Retinal pigment epithelial cell (primary cell): ENCODE results near the gene DNAJC9.
"Not testable (repeated sequence)": the region's sequence is repeated elsewhere in the genome, so short reads cannot be mapped to it uniquely, and the experiment has no call there.

ENCODE experiments used
- DNase-seq: peaks from one replicate; pipeline ENCODE4 v3.0.0-alpha.2; 2010; ENCODE audit warnings: low read depth
- H3K4me3 ChIP-seq: 2 replicates; pipeline ENCODE4 v1.5.1; 2011; ENCODE audit warnings: mild to moderate bottlenecking, low read length, control low read depth, moderate library complexity
- TF ChIP-seq, protein P1 (sequence below): conservative IDR thresholded peaks from 2 replicates; pipeline ENCODE4 v1.5.1; 2011; ENCODE audit warnings: low read depth, low read length, control low read depth, inconsistent platforms

Gene DNAJC9

DNA sequence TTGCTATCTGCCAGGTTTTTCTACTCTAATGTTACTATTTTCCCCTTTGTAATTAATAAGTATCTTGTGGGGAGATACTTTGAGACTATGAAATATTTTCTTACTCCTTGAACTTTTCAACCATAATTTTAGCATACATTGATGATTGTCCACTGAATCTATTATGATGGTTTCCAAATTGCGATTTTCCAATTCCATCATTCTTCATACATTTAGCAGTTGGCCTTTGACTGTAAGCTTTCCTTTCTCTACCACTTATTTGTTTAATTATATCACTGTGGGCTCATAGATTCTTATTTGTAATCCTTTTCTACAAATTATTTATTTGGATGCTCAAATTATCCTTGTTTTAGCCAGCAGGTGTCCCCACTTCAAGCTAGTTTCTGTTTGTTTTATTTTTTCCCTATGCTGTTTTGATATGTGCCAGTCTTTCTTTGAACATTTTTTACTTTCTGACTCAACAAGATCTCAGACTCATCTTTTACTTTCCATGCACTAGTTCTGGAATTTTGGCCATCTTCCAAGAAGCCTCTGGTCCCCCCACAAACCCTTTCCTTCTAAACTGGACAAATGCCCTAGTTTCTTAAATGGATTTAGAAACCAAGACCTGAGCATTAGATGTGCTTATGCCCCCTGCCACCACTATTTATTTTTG, 16.8 kb upstream of the DNAJC9 start:
- TF ChIP-seq, protein P1, sequence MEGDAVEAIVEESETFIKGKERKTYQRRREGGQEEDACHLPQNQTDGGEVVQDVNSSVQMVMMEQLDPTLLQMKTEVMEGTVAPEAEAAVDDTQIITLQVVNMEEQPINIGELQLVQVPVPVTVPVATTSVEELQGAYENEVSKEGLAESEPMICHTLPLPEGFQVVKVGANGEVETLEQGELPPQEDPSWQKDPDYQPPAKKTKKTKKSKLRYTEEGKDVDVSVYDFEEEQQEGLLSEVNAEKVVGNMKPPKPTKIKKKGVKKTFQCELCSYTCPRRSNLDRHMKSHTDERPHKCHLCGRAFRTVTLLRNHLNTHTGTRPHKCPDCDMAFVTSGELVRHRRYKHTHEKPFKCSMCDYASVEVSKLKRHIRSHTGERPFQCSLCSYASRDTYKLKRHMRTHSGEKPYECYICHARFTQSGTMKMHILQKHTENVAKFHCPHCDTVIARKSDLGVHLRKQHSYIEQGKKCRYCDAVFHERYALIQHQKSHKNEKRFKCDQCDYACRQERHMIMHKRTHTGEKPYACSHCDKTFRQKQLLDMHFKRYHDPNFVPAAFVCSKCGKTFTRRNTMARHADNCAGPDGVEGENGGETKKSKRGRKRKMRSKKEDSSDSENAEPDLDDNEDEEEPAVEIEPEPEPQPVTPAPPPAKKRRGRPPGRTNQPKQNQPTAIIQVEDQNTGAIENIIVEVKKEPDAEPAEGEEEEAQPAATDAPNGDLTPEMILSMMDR, result peak; percentile 57
- no peak overlapping the region for H3K4me3 ChIP-seq
- no peak for DNase-seq

DNA sequence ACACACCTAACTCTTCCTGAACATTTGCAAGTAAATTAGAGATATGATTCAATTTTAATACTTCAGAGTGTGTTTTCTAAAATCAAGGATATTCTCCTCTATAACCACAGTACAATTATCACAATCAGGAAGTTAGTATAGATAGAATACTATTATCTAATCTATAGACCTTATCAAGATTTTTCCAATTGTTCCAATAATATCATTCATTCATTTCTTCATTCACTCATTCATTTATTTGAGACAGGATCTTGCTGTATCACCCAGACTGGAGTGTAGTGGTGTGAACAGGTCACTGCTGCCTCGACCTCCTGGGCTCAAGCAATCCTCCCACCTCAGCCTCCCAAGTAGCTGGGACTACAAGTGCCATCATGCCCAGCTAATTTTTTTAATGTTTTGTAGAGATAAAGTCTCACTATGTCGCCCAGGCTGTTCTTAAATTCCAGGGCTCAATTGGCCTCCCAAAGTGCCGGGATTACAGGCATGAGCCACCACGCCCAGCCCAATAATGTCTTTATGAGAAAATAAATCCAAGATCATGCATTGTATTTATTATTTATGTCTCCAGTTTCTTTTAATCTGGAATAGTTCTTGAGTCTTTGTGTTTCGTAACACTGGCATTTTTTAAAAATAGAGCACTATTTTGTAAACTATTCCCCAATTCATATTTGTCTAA, 16.0 kb upstream of the DNAJC9 start:
- TF ChIP-seq, protein P1, result no peak
- H3K4me3 ChIP-seq, result no peak overlapping the region
- DNase-seq, result no peak

DNA sequence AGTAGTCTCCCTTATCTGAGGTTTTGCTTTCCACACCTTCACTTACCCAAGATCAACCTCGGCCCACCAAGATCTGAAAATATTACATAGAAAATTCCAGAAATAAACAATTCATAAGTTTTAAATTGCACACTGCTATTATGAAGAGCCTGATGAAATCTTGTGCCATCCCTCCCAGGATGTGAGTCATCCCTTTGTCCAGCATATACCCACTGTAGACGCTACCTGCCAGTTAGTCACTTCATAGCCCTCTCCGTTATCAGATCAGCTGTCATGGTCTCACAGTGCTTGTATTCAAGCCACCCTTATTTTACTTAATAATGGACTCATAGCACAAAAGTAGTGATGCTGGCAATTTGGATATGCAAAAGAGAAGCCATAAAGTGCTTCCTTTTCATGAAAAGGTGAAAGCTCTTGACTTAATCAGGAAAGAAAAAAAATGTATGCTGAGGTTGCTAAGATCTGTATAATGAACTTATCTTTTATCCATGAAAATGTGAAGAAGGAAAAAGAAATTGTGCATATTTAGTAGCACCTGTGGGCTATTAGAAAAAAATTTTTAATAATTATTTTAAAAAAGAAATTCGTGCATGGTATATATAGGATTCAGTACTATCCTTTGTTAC, 15.2 kb upstream of the DNAJC9 start:
- TF ChIP-seq, protein P1, result no peak

DNA sequence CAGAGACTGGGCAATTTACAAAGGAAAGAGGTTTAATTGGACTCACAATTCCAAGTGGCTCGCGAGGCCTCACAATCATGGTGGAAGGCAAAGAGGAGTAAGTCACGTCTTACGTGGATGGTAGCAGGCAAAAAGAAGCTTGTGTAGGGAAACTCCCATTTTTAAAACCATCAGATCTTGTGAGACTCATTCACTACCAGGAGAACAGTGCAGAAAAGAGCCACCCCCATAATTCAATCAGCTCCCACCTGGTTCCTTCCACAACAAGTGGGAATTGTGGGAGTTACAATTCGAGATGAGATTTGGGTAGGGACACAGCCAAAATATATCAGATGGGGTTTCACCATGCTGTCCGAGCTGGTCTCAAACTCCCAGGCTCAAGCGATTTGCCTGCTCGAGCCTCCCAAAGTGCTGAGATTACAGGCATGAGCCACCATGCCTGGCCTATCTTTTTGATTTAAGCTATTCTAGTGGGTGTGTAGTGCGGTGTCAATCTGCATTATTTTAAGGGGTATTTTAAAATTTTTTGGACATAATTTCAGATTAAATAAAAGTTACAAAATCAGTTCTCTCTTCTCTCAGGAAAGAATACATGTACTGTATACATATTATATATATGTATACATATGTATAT, 14.4 kb upstream of the DNAJC9 start:
- TF ChIP-seq, protein P1, result no peak
- DNase-seq, result no peak
- H3K4me3 ChIP-seq, result no peak overlapping the region

More for the DNA sequence above, 15.2 kb upstream of the DNAJC9 start:
- no peak overlapping the region for H3K4me3 ChIP-seq
- DNase-seq, result no peak

DNA sequence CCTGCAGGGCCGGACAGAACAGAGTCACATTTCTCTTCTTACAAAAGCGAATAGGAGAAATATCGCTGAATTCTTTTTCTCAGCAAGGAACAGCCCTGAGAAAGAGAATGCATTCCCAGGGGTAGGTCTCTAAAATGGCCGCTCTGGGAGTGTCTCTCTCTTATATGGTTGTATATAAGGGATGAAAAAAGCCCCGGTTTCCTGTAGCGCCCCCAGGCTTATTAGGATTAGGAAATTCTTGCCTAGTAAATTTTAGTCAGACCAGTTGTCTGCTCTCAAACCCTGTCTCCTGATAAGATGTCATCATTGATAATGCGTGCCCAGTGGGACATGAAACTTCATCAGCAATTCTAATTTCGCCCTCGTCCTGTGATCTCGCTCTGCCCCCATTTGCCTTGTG, 11.6 kb upstream of the DNAJC9 start:
- not testable (repeated sequence) for H3K4me3 ChIP-seq, DNase-seq

DNA sequence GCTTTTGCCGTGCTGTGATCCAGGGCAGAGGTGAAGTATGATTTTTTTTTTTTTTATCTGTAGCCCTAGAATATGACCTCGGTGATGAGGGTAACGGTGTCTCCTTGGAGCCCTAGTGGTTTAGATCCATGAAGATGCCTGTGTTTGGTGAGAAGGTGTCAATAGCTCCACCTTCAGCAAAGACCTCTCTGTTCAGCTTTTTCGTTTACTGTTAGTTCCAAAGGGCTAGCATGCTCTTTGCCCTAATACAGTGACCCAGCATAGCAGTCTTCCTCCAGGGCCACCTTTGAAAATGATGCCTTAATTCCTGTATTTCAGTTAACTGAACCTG, 6.1 kb upstream of the DNAJC9 start:
- H3K4me3 ChIP-seq, result peak overlapping the region; percentile 99
- DNase-seq, result no peak
- TF ChIP-seq, protein P1, result no peak

DNA sequence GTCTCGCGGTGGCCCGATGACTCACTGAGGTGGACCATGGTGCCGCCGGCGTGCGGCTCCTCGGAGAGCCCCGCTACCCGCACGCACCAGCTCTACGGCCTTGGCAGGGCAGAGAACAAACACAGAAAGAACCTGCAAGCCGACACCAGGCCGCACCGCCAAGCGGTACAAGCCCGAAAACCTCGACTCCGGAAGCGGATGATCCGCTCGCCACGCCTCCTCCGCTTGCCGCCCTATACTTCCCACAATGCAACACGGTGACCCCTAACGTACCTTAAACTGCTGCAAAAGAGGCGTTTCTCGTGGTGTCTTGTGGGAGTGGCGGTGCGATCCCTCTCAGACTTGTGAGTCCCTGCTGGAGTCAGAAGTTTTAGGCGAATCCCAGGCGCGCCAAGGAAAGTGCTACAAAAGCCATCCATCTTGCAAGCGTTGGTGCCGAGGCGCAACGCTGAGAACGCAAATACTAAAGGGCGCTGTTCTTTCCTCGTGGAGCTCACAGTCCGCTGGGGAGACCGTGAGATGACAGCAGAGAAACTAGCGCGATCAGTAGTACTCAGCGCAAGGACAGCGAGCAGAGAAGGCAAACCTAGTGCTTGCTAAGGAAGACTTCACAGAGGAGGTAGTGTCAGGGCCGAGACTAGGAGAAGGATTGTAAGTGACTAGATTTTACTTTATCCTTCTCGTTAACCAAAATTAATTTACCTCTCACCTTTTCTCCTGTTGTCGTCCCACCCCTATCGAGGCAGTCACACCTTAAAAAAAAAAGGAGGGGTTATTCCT, 5.6 kb upstream of the DNAJC9 start, which contains the start of gene MRPS16:
TSS of gene MRPS16 (minus strand) at position 200 of the 780 bp plus-strand sequence. CDS start at position 38, 162 bp downstream.
- peak within 1 kb of the TSS; percentile 99 for H3K4me3 ChIP-seq
- DNase-seq, result peak; percentile 94
- TF ChIP-seq, protein P1, result no peak
